Raji (cell line): ENCODE results near the gene PRRX1.

Source experiments
- POLR2A ChIP-seq: IDR thresholded peaks from 2 replicates; pipeline ENCODE4 v1.6.1; 2011; ENCODE audit warnings: low read depth, low read length, control low read depth; ENCODE audit not compliant: insufficient read depth

PRRX1 gene

DNA sequence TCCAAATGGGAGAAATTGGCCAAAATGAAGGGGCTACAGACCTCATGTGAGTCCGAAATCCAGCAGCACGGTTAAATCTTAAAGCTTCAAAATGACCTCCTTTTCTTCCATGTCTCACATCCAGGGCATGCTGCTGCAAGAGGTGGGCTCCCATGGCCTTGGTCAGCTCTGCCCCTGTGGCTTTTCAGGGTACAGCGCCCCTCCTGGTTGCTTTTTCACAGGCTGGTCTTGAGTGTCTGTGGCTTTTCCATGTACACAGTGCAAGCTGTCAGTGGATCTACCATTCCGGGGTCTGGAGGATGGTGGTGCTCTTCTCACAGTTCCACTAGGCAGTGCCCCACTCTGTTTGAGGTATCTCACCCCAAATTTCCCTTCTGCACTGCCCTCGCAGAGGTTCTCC is 78.7 kb downstream of the PRRX1 start:
- no peak for TF ChIP-seq POLR2A

GRCh38 chr1:170743083-170743482 is 79.2 kb downstream of the PRRX1 start:
- no peak for TF ChIP-seq POLR2A

- no peak for TF ChIP-seq POLR2A
Observed at GRCh38 chr1:170749549-170749948, 85.6 kb downstream of the PRRX1 start.

GRCh38 chr1:170749959-170750358 is 86.0 kb downstream of the PRRX1 start:
- TF ChIP-seq POLR2A: no peak

DNA sequence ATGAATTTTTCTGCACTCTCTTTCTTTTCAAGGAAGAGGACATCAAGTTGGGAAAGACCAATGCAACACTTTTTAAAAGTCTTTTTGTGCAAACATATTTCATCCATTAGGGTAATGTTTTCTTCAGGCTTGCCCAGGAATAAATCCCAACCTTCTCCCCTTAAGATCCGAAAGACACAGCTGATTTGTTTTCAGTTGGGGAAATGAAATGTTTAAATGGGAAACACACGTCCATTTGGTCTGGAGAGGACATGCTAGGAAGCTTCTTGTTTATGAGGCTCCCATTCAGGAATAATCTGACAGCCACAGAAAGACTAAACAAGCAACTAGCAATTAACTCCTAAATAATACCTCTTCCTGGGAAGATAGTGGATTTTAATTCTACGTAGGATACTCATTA is 91.9 kb downstream of the PRRX1 start:
- no peak for TF ChIP-seq POLR2A

- TF ChIP-seq POLR2A: no peak
Observed at GRCh38 chr1:170758992-170759391, 95.1 kb downstream of the PRRX1 start.

DNA sequence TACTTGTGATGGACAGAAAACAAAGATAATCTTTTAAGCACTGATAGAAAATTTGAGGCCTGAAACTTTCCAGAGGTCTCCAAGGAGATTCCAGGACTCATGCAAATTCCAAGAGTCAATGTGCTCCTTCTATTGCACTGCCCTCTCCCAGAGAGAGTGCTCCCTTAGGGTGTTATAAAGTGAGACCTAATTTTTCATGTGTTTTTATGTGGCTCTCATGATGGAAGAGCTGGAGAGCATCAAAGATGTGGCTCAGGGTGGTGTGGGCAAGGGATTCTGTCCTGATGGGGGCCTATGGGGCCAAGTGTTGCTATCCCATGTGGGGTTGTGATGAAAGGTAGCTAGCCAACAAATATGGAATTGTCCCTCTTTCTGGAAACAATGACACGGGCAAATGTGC is 101.3 kb downstream of the PRRX1 start:
- TF ChIP-seq POLR2A: no peak

DNA sequence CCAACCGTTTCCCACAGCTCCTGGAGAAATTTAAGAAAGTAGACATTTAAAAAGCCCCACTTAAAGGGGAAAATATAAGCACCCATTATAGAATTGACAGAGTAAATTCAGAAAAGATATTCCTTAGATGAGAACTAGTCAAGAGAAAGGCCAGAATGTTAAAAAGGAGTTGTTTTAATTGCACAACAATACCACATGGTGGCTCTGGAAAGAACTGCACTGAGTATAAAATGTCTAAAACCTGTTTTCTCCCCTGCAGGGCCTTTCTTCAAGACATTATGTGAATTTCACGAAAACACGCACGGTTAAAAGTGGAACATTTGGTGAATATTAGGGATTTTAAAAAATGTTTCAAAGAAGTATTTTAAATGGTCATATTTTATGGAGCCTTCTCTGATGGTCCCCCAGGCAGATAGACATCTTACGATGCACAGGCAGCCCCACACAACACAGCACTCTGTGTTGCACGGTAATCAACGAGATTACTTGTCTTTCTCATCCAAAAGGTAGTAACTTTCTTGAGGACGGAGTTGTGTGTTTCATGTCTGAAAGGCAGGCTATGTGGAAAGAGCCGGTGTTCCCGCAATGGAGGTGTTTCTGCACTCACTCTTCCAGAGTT is 101.9 kb downstream of the PRRX1 start:
- TF ChIP-seq POLR2A: no peak

DNA sequence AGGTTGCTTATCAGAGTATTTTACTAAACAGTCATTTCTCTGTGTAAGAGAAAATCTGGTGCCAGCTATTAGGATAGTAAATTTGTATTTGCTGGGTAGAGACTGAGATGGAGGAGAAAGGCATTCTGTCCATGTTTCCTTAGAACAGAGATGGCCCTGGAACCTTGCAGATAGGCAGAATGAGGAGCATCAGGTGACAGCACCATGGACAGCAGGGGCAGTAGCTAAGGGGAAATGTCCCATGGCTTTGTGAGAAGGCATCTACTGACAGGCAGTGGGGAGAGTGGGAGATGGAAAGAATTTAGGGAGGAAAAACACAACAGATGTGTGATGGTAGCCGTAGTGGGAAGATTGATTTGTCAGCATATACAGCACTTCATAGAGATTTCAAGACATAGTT is 105.0 kb downstream of the PRRX1 start:
- no peak for TF ChIP-seq POLR2A

DNA sequence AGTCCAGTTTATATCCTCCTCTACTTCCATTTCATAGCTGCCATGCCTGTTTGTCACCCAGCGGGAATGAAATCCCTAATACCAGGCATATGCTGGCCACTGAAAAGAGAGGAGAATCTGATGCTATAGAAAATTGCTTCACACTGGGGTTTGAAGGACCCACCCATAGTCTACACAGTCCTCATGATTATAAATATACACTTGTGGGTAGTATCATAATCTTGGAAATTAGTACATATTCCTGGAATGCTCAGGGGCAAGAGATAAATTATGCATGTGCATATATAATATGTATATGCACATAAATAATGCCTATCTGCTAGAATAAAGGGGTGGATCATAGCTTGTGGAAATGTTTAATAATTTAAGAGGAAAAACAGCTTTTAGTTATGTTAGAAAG is 105.8 kb downstream of the PRRX1 start:
- TF ChIP-seq POLR2A: no peak

- no peak for TF ChIP-seq POLR2A
Observed at GRCh38 chr1:170770254-170770653, 106.3 kb downstream of the PRRX1 start.

- TF ChIP-seq POLR2A: no peak
Observed at GRCh38 chr1:170776252-170776651, 112.3 kb downstream of the PRRX1 start.

DNA sequence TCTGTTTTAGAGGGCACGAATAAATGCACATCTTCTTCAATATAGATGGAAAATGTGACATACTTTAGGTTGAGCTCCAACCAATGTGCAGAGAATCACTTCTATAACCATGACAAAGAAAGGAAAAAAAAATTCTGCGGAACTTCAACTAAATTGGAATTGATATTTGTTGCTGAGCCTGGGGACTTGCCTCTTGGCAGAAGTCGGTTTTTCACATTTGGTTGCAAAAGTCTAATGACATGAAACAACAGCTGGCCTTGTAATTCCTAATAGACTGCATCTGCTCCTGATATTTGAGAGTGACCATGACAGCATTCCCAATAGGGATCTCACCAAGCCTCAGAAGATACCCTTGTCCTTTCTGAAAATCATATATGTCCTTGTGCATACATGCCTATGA is 112.8 kb downstream of the PRRX1 start:
- TF ChIP-seq POLR2A: no peak
